Activated T-cell treated with anti-CD3 and anti-CD28 coated beads, Interleukin-2, amount 50 U/mL, for 48 hours (primary cell): ENCODE measurements around the gene ZSCAN5B.
"Not testable (repeated sequence)": the region's sequence is repeated elsewhere in the genome, so short reads cannot be mapped to it uniquely, and the experiment has no call there.

ENCODE experiments used
- DNase-seq, 2 experiments: peaks; one replicate each; pipeline ENCODE4 v3.0.0-alpha.2; 2020

ZSCAN5B gene

GRCh38 chr19:56197646-56198045 lies at the start of gene ZSCAN5B:
Gene ZSCAN5B (minus strand): TSS chr19:56197783. CDS start chr19:56193052, 4,731 bp downstream.
- DNase-seq = not testable (repeated sequence)

- not testable (repeated sequence) for DNase-seq
Measured at GRCh38 chr19:56245764-56246163, 48.2 kb upstream of the ZSCAN5B start.

- no peak for DNase-seq
Measured at GRCh38 chr19:56245121-56245740, 47.6 kb upstream of the ZSCAN5B start.

- DNase-seq = no peak
Measured at GRCh38 chr19:56223481-56223880, 25.9 kb upstream of the ZSCAN5B start.

- DNase-seq = no peak
Measured at GRCh38 chr19:56222901-56223300, 25.3 kb upstream of the ZSCAN5B start.

GRCh38 chr19:56221851-56222250 lies 24.3 kb upstream of the ZSCAN5B start:
- DNase-seq = no peak

- not testable (repeated sequence) for DNase-seq
Measured at GRCh38 chr19:56221442-56221841, 23.9 kb upstream of the ZSCAN5B start.

- DNase-seq = no peak
Measured at GRCh38 chr19:56218961-56219360, 21.4 kb upstream of the ZSCAN5B start.

- DNase-seq = peak; percentile 20 to 24
Measured at GRCh38 chr19:56217039-56217949, 19.7 kb upstream of the ZSCAN5B start.

GRCh38 chr19:56211718-56212117 lies 14.1 kb upstream of the ZSCAN5B start:
- no peak for DNase-seq

GRCh38 chr19:56210036-56210435 lies 12.5 kb upstream of the ZSCAN5B start:
- DNase-seq = not testable (repeated sequence)

- DNase-seq = no peak
Measured at GRCh38 chr19:56209091-56209490, 11.5 kb upstream of the ZSCAN5B start.

GRCh38 chr19:56207581-56207980 lies 10.0 kb upstream of the ZSCAN5B start:
- not testable (repeated sequence) for DNase-seq

GRCh38 chr19:56201973-56202372 lies 4.4 kb upstream of the ZSCAN5B start, which contains the start of gene ZSCAN5C:
Gene ZSCAN5C (plus strand): TSS chr19:56202273. CDS start chr19:56205914, 3,641 bp downstream.
- no peak for DNase-seq

GRCh38 chr19:56199687-56200086 lies 2.1 kb upstream of the ZSCAN5B start:
- no peak for DNase-seq

- no peak for DNase-seq
Measured at GRCh38 chr19:56193981-56194640, 3.5 kb downstream of the ZSCAN5B start.

GRCh38 chr19:56191711-56192110 lies 5.9 kb downstream of the ZSCAN5B start:
- DNase-seq = no peak

GRCh38 chr19:56191115-56191514 lies 6.5 kb downstream of the ZSCAN5B start:
- DNase-seq = no peak

- DNase-seq = no peak
Measured at GRCh38 chr19:56189785-56190184, 7.8 kb downstream of the ZSCAN5B start.

GRCh38 chr19:56177564-56178243 lies 19.9 kb downstream of the ZSCAN5B start:
- no peak for DNase-seq

GRCh38 chr19:56176881-56177280 lies 20.7 kb downstream of the ZSCAN5B start:
- no peak for DNase-seq

- not testable (repeated sequence) for DNase-seq
Measured at GRCh38 chr19:56176310-56176709, 21.3 kb downstream of the ZSCAN5B start.

- DNase-seq = not testable (repeated sequence)
Measured at GRCh38 chr19:56175861-56176307, 21.7 kb downstream of the ZSCAN5B start, which contains the start of gene GALP. Gene GALP (plus strand): TSS chr19:56176008. CDS start chr19:56177109, 1,101 bp downstream.
